ENCODE measurements around the gene GABRG3.

The GABRG3 gene

DNA sequence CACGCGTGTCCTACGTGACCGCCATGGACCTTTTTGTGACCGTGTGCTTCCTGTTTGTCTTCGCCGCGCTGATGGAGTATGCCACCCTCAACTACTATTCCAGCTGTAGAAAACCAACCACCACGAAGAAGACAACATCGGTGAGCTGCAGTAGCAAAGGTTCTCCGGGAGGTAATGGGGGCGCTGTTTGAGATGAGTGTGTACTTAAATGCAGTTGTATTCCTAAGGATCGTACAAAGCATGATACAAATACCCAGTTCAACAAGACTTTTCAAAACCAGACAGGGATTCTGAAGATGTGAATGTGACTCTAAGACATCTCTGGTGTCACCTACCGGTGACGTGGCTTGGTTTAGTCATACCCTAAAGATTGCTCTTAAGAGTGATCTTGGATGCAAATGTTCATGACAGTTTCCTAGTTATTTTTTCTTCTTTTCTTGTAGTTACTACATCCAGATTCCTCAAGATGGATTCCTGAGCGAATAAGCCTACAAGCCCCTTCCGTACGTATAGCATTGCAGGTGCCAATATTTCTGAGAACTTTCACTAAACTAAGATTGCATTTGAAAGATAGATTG lies 556.6 kb downstream of the GABRG3 start:
- no peak for DNase-seq

DNA sequence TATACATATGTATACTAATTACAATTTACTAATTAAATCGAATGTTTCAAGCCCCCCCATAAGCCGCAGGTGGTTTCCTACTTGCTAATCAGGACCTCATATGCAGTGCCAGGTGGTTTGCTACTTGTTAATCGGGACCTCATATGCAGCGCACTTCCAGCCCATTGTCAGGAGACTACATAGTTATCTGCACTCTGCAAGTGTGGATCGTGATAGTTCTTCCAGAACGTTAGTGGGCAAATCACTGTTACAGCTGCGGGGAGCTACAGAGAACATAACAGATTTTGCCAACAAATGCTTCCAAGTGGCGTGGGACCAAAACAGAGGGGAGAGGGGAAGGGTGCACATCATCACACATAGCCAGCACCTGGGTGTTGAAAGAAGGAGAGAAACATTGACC lies 558.4 kb downstream of the GABRG3 start:
- DNase-seq = no peak

DNA sequence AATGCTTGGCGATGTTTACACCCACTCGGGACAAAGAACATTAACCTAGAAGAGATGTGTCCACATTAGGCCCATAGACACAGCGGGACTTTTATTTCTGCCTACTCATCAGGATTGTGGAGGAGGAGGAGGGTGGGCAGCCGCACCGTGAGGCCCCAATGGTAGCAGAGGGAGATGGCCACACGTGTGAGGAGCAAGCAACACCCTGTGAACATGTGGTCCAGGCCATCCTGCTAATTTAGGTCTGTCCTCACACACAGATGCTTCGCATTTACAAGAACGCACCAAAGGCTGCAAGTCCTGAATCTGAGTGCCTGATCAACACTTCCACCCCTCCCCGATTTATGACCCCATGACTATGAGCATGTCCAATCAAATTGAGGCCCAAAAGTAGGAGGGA lies 560.0 kb downstream of the GABRG3 start:
- DNase-seq = no peak

DNA sequence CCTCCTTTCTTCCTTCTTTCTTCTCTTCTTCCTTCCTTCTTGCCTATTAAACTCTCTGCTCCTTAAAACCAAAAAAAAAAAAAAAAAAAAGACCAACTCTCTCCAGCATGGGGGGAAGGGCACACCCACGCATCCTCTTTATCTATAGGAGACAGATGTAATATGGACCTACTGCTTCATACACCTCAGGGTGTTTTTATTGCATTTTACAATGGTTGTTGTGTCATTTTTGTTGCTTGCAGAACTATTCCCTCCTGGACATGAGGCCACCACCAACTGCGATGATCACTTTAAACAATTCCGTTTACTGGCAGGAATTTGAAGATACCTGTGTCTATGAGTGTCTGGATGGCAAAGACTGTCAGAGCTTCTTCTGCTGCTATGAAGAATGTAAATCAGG lies 561.4 kb downstream of the GABRG3 start:
- no peak for DNase-seq

DNA sequence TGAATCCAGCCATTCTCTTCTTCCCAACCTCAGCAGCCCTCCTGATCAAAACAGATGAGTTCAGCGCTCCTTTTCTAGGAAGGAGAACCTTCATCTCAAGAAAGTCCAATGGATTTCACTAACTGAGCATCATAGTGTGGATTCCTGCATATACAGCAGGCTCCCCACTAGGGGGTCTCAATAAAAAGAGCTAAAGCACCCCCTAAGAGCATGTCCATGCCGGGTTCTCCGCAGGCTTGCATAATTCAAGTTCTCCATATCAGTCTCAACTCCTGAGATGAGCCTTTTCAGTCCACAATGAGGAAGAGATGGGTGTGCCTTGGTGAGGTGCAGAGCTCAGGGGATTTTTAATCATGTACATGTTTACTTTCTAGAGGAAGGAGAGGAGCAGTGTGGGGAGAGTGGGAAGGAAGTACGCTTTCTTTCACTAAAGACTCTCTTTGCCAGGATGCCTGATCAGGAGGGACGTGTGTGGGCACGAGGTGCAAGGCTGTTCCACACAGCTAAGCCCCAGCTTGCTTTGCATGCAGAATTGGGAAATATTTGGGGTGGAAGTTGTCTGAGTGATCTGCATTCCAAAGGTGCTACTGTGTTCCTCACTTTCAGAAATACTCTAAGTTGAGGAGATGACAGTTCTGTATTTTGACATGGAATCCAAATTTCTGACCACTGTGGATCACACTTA lies 564.6 kb downstream of the GABRG3 start:
- no peak for DNase-seq

DNA sequence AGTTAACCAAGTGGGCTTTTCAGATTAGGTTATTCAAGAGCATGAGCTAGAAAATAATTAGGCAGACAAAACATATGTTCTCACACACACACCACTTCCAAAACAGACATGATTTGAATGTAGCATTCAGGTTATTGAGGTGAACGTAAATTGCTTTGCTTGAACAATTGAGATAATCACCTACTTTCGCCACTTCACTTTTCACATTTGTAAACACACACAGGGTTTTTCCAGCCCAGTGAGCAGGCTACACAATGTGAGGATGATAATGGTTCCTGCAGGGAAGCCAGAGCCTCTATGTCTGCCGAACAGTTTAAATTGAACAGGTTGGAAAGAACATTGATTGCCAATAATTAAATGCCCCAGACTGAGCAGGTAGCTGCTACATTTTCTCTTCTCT lies 567.3 kb downstream of the GABRG3 start:
- no peak for DNase-seq

DNA sequence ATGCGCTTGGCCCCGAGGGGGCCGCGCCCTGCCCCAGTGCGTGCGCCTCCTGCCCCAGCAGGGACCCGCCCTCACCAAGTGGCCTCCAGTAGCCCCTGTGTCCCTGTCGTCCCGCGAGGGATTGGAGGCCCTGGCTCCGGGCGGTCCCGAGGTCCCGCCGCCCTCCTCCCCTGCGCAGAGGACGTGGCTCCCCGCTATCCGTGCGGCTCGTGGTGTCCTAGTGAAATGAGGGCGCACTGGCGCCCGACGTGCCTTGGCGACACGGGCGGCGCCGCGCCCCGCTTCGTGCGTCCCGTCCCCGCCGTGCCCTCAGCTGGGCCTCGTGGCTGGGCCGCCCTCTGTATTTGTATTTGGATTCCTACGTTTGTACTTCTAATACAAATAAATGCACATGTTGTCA lies 570.6 kb downstream of the GABRG3 start:
- no peak for DNase-seq

DNA sequence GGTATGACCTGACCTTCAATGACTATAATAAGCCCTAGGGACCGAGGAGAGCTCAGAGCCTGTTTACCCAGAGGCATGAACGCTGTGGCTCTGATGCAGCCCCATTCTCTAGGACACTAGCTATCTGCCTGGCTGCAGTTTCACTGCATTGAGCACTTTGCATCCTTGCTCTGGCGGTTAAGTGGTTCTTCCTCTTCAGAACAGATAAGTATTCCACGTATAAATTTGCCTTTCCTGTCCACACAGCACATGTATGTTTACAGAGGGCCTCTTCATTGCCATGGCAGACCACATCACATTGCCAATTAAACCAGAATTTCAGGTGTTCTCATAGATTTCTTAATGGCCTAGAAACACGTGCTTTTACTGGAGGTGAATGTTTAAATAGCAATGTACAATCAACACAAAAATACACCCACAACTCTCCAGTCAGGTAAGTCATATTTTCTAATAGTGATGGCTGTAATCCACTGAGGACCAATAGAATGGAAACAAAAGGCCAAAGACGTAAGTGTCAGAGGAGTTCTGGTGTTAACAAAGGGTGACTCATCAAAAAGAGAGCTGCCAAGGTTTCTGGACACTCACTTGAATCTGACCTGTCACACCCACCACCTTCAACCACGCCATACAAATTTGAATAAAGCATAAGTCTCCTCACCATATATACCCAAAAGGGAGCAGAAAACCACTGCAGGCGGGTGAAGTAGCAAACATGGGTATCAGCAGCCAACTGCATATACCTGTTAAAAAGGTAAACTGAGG lies 574.7 kb downstream of the GABRG3 start:
- no peak for DNase-seq

DNA sequence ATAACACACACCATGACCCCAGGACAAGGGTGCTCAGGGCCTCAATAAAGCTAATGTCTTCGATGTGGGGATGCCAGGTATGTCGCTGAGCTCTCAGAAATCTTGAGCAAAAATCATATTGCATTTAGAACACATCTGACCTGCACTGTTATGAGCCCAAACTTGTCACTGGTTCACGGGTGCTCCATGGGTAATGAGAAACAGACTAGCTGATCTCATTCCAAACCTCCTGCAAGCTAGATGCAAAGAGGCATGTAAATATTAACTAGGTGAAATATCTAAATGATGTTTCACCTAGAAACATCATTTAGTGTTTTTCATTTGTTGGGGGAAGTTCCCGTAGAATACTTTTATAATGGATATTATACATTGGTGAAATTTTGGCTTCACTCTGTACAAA lies 578.8 kb downstream of the GABRG3 start:
- DNase-seq = no peak

DNA sequence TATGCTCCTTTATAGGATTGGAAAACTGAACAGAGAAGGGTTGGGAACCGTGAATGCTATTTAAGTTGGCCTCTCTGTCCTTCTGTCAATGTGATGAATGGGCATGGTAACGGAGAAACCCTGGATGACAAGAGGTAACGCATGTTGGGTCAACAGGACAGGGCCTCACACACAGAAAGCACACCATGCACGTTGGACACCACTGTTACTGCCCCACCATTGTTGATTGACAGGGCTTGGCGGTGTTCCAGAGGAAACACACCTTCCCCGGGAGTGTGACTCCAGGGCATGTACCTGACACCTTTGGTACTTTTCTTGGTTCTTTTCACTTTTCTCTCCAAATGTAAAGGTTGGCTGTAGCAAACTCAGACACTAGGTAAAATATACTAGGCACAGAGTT lies 579.7 kb downstream of the GABRG3 start:
- DNase-seq = no peak

DNA sequence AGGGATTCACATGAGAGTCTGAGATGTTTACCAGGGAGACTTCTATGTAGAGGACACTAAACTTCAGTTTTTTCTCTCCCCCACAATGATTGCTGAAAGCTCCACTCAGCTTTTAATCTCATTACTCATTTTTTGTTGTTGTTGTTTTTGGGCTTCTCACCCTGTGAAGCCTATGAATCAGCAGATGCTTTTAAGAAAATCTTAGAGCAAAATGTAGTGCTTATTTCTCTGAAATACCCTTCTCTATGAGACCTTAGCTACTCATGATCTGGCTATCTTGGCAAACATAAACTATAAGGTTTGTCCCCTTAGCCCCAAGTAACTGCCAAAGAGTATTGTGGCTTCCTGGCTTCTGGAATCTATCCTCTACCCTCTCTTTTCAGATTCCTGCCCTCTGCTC lies 590.8 kb downstream of the GABRG3 start:
- peak; percentile 67 for DNase-seq

DNA sequence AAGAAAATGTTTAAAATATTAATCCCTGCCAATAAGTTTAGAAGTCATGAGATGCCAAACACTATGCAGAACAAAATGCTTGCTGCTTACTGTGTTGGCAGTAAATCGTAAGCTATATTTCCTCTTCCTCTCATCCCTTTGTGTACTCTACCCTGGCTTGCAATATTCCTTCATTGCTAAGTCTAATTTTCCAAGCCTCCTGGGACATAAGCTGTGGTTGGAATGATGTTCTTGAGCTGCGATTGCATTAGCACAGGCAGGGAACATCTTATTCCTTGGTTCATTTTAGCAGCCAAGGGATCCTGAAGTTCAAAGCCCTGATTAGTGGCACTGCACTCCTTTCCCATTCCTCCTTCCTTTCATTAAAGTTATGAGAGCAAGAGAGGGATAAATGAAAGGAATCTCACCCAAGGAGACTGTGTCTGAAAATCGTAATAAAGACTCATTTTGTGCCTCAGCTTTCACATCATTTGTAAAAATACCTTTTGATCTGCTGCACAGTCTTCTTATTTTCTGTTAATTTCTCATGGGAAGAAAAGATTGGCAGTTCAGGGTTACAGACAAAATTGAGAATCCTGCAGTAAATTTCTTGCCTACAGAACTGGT lies 592.9 kb downstream of the GABRG3 start:
- DNase-seq = peak; percentile 11

DNA sequence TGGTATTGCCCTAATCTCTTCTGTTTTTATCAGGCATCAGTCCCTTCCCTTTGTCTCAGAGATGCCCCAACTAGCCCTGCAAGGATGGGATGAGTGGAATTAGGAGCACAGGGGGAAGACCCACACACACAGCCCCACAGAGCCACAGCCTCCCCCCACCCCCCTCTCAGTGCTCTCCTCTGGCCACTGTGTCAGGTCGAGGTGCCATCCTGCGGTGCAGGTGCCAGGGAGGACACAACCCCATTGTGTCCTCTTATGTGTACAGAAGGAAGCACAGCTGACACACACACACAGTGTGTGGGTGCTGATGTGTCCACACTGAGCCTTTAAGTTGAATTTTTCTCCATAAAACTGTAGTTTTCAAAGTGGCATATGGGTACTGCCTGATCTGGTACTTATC lies 593.7 kb downstream of the GABRG3 start:
- no peak for DNase-seq

DNA sequence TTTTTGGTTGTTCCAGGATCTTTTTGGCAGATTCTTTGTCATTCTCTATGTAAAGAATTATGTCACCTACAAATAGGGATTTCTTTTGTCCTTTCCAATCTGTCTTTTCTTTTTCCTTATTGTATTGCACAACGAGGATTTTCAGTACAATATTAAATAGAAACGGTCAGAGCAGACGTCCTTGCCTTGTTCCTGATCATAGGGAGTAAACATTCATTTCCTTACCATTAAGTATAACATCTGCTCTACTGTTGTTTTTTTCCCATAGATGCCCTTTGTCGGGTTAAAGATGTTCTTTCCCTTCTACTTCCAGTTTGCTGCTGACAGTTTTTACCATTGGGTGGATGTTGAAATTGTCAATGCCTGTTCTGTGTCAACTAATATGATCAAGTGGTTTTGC lies 599.8 kb downstream of the GABRG3 start:
- DNase-seq = no peak

DNA sequence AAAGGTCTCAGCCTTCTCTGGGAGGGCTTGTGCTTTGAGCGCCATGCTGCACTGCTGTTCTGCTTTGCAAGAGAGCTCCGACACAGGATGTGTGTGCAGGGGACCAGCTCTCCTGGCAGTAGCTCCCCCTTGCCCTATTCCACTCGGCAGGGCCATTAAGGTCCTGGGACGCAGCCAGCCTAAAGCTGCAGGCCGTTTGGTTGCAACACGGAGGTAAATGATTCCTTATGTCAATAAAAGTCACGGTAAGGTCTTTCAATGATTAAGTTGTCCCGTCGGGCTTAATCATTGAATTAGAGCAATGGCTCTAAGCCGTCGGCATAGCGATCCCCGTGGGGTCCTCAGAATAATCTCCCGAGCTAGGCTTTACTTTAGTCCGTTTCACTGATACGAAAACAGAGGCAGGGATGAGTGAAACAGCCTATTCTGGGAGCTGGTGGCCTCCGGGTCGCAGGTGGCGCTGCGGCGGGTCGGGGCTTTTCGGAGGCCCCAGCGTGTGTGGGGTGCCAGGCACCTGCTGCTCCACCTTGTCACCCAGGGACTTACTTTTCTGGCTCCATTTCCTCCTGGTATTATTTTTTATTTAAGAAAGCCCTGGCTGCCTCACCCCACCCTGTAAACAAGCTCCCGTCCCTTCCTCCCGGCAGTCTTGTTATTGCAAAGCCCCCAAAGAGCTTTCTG lies 603.0 kb downstream of the GABRG3 start:
- DNase-seq = no peak

DNA sequence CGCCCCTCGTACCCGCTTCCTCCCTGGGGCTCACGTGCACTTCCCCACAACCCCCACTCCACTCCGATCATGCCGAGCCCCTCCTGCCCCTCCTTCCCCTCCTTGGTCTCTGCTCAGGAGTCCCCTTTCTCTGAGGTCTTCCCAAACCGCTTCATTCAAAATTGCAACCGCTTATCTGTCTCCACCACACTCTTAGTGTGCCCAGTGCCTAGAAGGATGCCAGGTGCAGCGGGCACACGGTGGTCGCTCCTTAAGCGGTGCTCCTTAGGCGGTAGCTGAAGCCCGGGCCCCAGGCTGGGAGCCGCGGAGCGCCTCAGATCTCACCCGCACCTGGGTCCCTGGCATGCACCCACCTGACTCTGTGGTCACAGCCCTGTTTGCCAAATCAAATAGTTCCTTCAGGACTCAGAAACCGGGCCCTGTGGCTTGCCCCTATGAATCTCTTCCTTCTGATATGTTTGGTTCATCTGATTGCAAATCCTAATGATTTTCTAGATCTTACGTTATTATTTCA lies 603.6 kb downstream of the GABRG3 start:
- DNase-seq = no peak

DNA sequence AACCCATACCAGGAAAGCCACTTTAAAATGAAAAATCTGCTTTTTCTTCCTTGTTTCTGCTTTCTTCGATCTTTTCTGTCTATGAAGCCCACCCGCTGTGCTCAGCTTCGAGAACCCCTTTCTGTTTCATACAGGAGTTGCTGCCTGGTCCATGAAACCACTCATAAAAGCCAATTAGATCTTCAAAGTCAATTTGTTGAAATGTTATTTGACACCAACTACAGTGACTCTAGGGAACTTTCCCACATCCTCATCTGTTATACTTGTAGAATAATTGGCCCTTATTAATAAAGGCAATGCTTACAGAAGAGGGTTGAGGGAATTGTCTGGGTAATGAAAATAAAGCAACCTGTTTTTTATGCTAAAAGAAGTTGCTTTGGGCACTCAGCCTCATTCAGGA lies 604.5 kb downstream of the GABRG3 start:
- no peak for DNase-seq

DNA sequence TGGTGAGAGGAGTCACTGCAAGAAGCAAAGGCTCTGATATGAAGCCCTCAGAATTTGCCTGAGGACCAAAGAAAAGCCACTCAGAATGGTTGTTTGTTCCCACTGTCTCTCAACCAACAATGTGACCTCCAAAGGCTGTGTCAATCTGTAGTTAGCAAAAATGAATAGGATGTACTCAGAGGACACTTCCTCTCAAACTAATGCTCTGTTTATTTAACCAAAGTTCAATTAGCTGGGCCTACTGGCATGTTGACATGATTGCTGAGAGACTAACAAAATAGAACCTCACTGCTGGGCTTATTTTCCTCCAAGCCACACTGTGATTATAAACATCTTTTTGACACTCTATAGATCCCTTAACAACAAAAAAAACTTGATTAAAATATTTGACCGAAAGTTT lies 605.6 kb downstream of the GABRG3 start:
- DNase-seq = no peak

DNA sequence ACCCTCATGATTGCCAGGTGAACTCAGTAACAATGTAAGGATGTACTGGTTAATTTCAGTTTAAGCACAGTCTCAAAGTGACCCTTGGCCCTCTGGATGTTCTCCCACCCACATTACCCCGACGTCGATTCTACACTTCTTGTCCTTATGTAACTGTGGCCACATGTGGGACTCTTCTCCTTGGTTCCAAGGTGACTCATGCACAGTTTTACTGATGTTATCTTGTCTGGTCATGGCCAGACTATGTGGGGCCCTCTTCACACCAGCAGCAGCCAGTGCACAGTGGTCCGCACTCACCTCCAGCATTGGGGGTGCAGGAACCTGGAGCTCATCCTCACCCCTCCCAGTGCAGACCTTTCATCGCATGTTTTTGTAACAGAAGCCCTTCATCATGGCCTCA lies 608.8 kb downstream of the GABRG3 start:
- DNase-seq = no peak

DNA sequence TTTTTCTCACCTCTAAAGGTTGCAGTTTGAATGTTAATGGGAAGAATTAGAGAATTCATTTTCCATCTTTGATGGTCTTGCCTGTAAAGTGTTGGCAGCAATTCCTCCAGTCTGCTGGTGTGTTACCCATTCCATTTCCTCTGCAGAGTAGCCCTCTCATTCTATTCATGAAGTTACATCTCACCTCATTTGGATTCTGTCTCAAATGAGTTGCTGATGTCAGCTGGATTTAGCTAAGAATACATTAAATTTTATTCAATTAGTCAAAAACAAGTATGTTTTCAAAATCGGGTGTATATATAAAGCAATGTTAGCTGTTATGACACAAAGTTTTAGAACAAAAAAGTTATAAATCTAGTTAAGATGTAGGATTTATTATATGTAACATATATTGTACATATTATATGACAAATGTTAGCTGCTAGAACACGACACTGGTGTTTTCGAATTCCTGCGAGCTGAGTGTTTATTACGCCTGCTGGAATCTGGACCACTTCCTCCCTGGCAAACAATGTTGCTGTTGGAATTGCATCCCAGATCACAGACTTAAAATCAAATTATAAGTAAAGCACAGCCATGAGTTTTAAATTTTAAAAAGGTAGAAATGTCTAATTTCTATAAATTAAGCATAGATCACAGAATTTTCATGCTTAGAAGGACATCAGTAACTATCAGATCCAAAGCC lies 611.9 kb downstream of the GABRG3 start:
- DNase-seq = peak; percentile 78

DNA sequence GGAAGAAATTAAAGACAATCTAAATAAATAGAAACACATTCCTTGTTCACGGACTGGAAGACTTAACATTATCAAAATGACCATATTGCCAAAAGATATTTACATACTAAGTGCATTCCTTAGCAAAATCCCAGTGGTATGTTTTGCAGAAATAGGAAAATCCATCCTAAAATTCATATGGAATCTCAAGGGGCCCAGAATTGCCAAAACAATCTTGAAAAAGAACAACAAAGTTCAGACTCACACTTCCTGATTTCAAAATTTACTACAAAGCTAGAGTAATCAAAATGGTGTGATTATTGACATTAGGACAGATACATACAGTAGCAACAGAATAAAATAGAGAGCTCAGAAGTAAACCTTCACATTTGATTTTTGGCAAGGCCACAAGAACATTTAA lies 612.7 kb downstream of the GABRG3 start:
- no peak for DNase-seq

DNA sequence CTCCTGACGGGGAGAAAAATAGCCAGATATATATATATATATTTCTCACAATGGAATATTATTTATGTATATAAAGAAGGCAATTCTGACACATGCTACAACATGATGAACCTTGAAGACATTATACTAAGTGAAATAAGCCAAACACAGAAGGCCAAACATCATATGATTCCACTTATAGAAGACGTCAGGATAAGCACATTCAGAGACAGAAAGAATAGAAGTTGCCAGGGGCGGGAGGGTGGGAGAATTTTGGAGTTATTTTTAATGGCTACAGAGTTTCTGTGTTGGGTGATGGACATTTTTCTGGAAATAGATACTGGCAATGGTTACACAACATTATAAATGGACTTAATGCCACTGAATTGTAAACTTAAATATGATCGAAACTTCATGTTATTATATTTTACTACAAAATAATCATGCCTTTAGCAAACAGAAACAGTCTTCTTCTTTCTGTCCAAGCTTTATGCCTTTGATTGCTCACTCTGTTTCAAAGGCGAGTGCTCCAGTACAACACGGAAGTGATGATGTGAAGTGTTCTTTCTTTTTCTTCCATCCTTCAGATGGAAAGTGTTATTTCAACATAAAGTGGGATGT lies 614.2 kb downstream of the GABRG3 start:
- DNase-seq = no peak
